GM19193 (cell line): Measurements from ENCODE around the gene DR1.

Experiments
- POLR2A ChIP-seq: IDR thresholded peaks from 4 replicates; pipeline ENCODE4 v1.6.1; 2011; ENCODE audit not compliant: insufficient read depth, insufficient read length; ENCODE audit errors: extremely low read depth

DR1 gene

GRCh38 chr1:93330196-93330595, 15.5 kb upstream of the DR1 start:
- TF ChIP-seq POLR2A = no peak

GRCh38 chr1:93330617-93331016, 15.1 kb upstream of the DR1 start:
- TF ChIP-seq POLR2A = no peak

- TF ChIP-seq POLR2A = no peak
Observed at GRCh38 chr1:93331412-93331811, 14.3 kb upstream of the DR1 start.

GRCh38 chr1:93332368-93332767, 13.3 kb upstream of the DR1 start:
- no peak for TF ChIP-seq POLR2A

GRCh38 chr1:93338387-93339146, 7.1 kb upstream of the DR1 start:
- no peak for TF ChIP-seq POLR2A

- no peak for TF ChIP-seq POLR2A
Observed at GRCh38 chr1:93339171-93339697, 6.5 kb upstream of the DR1 start.

- no peak for TF ChIP-seq POLR2A
Observed at GRCh38 chr1:93340090-93340489, 5.6 kb upstream of the DR1 start.

GRCh38 chr1:93344484-93344883, 1.2 kb upstream of the DR1 start:
- TF ChIP-seq POLR2A = no peak

- no peak for TF ChIP-seq POLR2A
Observed at GRCh38 chr1:93344886-93345632, 648 bp upstream of the DR1 start.

- no peak for TF ChIP-seq POLR2A
Observed at GRCh38 chr1:93346421-93346993, 800 bp downstream of the DR1 start.

GRCh38 chr1:93347334-93347899, 1.7 kb downstream of the DR1 start:
- no peak for TF ChIP-seq POLR2A

GRCh38 chr1:93348104-93348728, 2.5 kb downstream of the DR1 start:
- TF ChIP-seq POLR2A = no peak

- no peak for TF ChIP-seq POLR2A
Observed at GRCh38 chr1:93349231-93350135, 3.8 kb downstream of the DR1 start.

- TF ChIP-seq POLR2A = no peak
Observed at GRCh38 chr1:93350322-93350721, 4.6 kb downstream of the DR1 start.
